ENCODE results near the gene OR6K6.

- TF ChIP-seq CTCF (IDR thresholded peaks at IDR 0.05), result no peak
- TF ChIP-seq POLR2A (IDR thresholded peaks at IDR 0.05), result no peak
Measured at GRCh38 chr1:158798531-158798930, 44.0 kb downstream of the OR6K6 start.

Data from uterus (tissue), 2 donors.